MM.1S (cell line): Measurements from ENCODE around the gene ELAVL3.
"Not testable (repeated sequence)": the region's sequence is repeated elsewhere in the genome, so short reads cannot be mapped to it uniquely, and the experiment has no call there.

Experiments used
- EZH2 ChIP-seq: fragments of 300-600 bp; sonication (generic); optimal IDR thresholded peaks from 2 replicates; pipeline ENCODE3; 2017; ENCODE audit warnings: low read depth, mild to moderate bottlenecking, antibody characterized with exemption, low read length, mixed read lengths
- EZH2phosphoT487 ChIP-seq: fragments of 300-600 bp; sonication (generic); IDR thresholded peaks from 2 replicates; pipeline ENCODE4 v1.6.1; 2018; ENCODE audit warnings: antibody characterized with exemption, low read length
- TF ChIP-seq, protein P1 (sequence below): fragments of 300-600 bp; sonication (generic); IDR thresholded peaks from 2 replicates; pipeline ENCODE4 v1.5.1; 2016; ENCODE audit warnings: antibody characterized with exemption, low read length, mixed read lengths

DNA sequence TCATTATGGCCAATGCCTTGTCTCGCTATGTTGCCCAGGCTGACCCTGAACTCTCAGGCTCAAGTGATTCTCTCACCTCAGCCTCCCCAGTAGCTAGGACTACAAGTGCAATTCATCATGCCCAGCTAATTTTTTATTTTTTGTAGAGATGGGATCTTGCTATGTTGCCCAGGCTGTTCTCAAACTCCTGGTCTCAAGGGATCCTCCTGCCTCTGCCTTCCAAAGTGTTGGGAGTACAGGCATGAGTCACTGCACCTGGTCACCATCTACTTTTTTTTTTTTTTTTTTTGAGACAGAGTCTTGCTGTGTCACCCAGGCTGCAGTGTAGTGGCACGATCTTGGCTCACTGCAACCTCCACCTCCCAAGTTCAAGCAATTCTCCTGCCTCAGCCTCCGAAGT, 5.5 kb downstream of the ELAVL3 start:
- not testable (repeated sequence) for TF ChIP-seq EZH2, EZH2phosphoT487
- TF ChIP-seq, protein P1, sequence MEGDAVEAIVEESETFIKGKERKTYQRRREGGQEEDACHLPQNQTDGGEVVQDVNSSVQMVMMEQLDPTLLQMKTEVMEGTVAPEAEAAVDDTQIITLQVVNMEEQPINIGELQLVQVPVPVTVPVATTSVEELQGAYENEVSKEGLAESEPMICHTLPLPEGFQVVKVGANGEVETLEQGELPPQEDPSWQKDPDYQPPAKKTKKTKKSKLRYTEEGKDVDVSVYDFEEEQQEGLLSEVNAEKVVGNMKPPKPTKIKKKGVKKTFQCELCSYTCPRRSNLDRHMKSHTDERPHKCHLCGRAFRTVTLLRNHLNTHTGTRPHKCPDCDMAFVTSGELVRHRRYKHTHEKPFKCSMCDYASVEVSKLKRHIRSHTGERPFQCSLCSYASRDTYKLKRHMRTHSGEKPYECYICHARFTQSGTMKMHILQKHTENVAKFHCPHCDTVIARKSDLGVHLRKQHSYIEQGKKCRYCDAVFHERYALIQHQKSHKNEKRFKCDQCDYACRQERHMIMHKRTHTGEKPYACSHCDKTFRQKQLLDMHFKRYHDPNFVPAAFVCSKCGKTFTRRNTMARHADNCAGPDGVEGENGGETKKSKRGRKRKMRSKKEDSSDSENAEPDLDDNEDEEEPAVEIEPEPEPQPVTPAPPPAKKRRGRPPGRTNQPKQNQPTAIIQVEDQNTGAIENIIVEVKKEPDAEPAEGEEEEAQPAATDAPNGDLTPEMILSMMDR, result not testable (repeated sequence)
